ENCODE results near the gene ARID5A.

Gene ARID5A

GRCh38 chr2:96499061-96499960, 37.2 kb upstream of the ARID5A start:
- Histone ChIP-seq H3F3A (ENCODE audit: low read depth) (no peaks in the 10 kb centered on the region), H3K27me3 (ENCODE audit: insufficient read depth, low read length, poor library complexity, severe bottlenecking) (no peaks in the 10 kb centered on the region), H3K79me2 (ENCODE audit: insufficient read depth, low read length) (no peaks in the 10 kb centered on the region), H3K4me1 (ENCODE audit: insufficient read depth, low read length, poor library complexity, severe bottlenecking) (no peaks in the 10 kb centered on the region), H4K20me1 (ENCODE audit: insufficient read depth, low read length, poor library complexity, severe bottlenecking) (no peaks in the 10 kb centered on the region), H3K9ac (ENCODE audit: low read depth, low read length, poor library complexity, severe bottlenecking) (no peak overlapping the region), H3K36me3 (ENCODE audit: insufficient read depth, low read length) (no peaks in the 10 kb centered on the region), H3K9me3 (ENCODE audit: insufficient read depth, low read depth, low read length) (peaks cover 3% of the 10 kb centered on the region; the same call in 1 of the 2 replicates), H3K9me2 (replicated peaks; ENCODE audit: low read depth, low read length) (no peaks in the 10 kb centered on the region), H2AFZ (ENCODE audit: low read length) (no peak overlapping the region), H3K4me3 (ENCODE audit: low read length, poor library complexity, severe bottlenecking) (no peak overlapping the region), H3K4me2 (ENCODE audit: low read depth, low read length, poor library complexity, severe bottlenecking) (no peak overlapping the region)
- TF ChIP-seq CTCF (conservative IDR thresholded peaks at IDR 0.05; ENCODE audit: low read length) (no peak), EZH2phosphoT487 (IDR thresholded peaks at IDR 0.05; ENCODE audit: borderline replicate concordance) (no peak)

GRCh38 chr2:96500385-96501066, 36.0 kb upstream of the ARID5A start:
- 0 out of 2 replicates have a peak, but pooled peaks cover 2% of the 10 kb centered on the region for H3K9me3 ChIP-seq (ENCODE audit: insufficient read depth, low read depth, low read length)
- no peak overlapping the region for H2AFZ ChIP-seq (ENCODE audit: low read length)
- H3K36me3 ChIP-seq (ENCODE audit: insufficient read depth, low read length), result no peaks in the 10 kb centered on the region
- no peaks in the 10 kb centered on the region for H3K4me1 ChIP-seq (ENCODE audit: insufficient read depth, low read length, poor library complexity, severe bottlenecking)
- TF ChIP-seq CTCF (conservative IDR thresholded peaks at IDR 0.05; ENCODE audit: low read length) (no peak), EZH2phosphoT487 (IDR thresholded peaks at IDR 0.05; ENCODE audit: borderline replicate concordance) (no peak)
- no peaks in the 10 kb centered on the region for H3F3A ChIP-seq (ENCODE audit: low read depth)
- H3K4me2 ChIP-seq (ENCODE audit: low read depth, low read length, poor library complexity, severe bottlenecking), result no peak overlapping the region
- no peaks in the 10 kb centered on the region for H3K27me3 ChIP-seq (ENCODE audit: insufficient read depth, low read length, poor library complexity, severe bottlenecking)
- H4K20me1 ChIP-seq (ENCODE audit: insufficient read depth, low read length, poor library complexity, severe bottlenecking), result no peaks in the 10 kb centered on the region
- no peak overlapping the region for H3K4me3 ChIP-seq (ENCODE audit: low read length, poor library complexity, severe bottlenecking)
- H3K79me2 ChIP-seq (ENCODE audit: insufficient read depth, low read length), result no peaks in the 10 kb centered on the region
- no peak overlapping the region for H3K9ac ChIP-seq (ENCODE audit: low read depth, low read length, poor library complexity, severe bottlenecking)
- no peaks in the 10 kb centered on the region for H3K9me2 ChIP-seq (replicated peaks; ENCODE audit: low read depth, low read length)

- Histone ChIP-seq H3F3A (ENCODE audit: low read depth) (no peaks in the 10 kb centered on the region), H3K9me3 (ENCODE audit: insufficient read depth, low read depth, low read length) (no peaks in the 10 kb centered on the region), H3K9ac (ENCODE audit: low read depth, low read length, poor library complexity, severe bottlenecking) (no peak overlapping the region), H2AFZ (ENCODE audit: low read length) (no peak overlapping the region), H3K4me1 (ENCODE audit: insufficient read depth, low read length, poor library complexity, severe bottlenecking) (no peaks in the 10 kb centered on the region), H3K27me3 (ENCODE audit: insufficient read depth, low read length, poor library complexity, severe bottlenecking) (no peaks in the 10 kb centered on the region), H3K4me3 (ENCODE audit: low read length, poor library complexity, severe bottlenecking) (no peak overlapping the region), H4K20me1 (ENCODE audit: insufficient read depth, low read length, poor library complexity, severe bottlenecking) (no peaks in the 10 kb centered on the region), H3K36me3 (ENCODE audit: insufficient read depth, low read length) (no peaks in the 10 kb centered on the region), H3K4me2 (ENCODE audit: low read depth, low read length, poor library complexity, severe bottlenecking) (no peak overlapping the region), H3K79me2 (ENCODE audit: insufficient read depth, low read length) (no peaks in the 10 kb centered on the region), H3K9me2 (replicated peaks; ENCODE audit: low read depth, low read length) (no peaks in the 10 kb centered on the region)
- TF ChIP-seq CTCF (conservative IDR thresholded peaks at IDR 0.05; ENCODE audit: low read length), result no peak
- no peak for TF ChIP-seq EZH2phosphoT487 (IDR thresholded peaks at IDR 0.05; ENCODE audit: borderline replicate concordance)
These were observed 35.1 kb upstream of the ARID5A start for GRCh38 chr2:96501471-96501874.
